OCI-LY7 (cell line): ENCODE data around the gene IPO13. TPM values are rescaled to one million over a fixed set of nuclear protein-coding genes. Genes with fewer than 3 reads are reported as not detected.
A peak's percentile ranks its signal among the peaks of the same experiment; 100 is the strongest.

Source experiments
- BruUV-seq: library from RNA; stranded (reverse); fragments of 400-500 nt; replicated peaks from 2 replicates; lab custom pipeline; 2021; lab: Mats Ljungman, UMichigan
- CTCF ChIA-PET: fragments of 300-600 bp; sonication (Branson Sonifier 250); formaldehyde crosslinking; loops from one replicate; lab custom pipeline; 2022; ENCODE audit warnings: antibody characterized with exemption; ENCODE audit not compliant: unreplicated experiment; lab: Charles Lee
- POLR2A ChIA-PET: fragments of 300-600 bp; sonication (Branson Sonifier 250); formaldehyde crosslinking; loops from one replicate; lab custom pipeline; 2022; ENCODE audit warnings: antibody characterized with exemption; lab: Charles Lee
- DNase-seq: peaks from one replicate; pipeline ENCODE4 v3.0.0-alpha.2; 2015; ENCODE audit warnings: low spot score
- H2AFZ ChIP-seq: fragments of 200-600 bp; sonication (generic), shearing (Covaris generic); 2 replicates; pipeline ENCODE4 v1.6.1; 2014; ENCODE audit warnings: mild to moderate bottlenecking, antibody characterized with exemption, low read length, moderate library complexity
- H3K27ac ChIP-seq: fragments of 200-600 bp; sonication (generic); 2 replicates; pipeline ENCODE4 v1.5.1; 2014; ENCODE audit warnings: mixed run types, low read depth, mild to moderate bottlenecking, moderate library complexity, low read length, inconsistent platforms; ENCODE audit not compliant: poor library complexity, severe bottlenecking
- H3K36me3 ChIP-seq: fragments of 200-600 bp; sonication (generic); 2 replicates; pipeline ENCODE4 v1.6.1; 2014; ENCODE audit warnings: mild to moderate bottlenecking, antibody characterized with exemption, low read length, moderate library complexity, mixed read lengths; ENCODE audit not compliant: insufficient read depth
- H3K4me1 ChIP-seq: fragments of 200-600 bp; sonication (generic); 2 replicates; pipeline ENCODE4 v1.5.1; 2014; ENCODE audit warnings: mild to moderate bottlenecking, low read length; ENCODE audit not compliant: insufficient read depth, poor library complexity, severe bottlenecking
- H3K4me2 ChIP-seq: fragments of 200-600 bp; sonication (generic); 2 replicates; pipeline ENCODE4 v1.6.1; 2014; ENCODE audit warnings: mild to moderate bottlenecking, low read length
- H3K4me3 ChIP-seq: fragments of 200-600 bp; sonication (generic); 2 replicates; pipeline ENCODE4 v1.5.1; 2014; ENCODE audit warnings: mild to moderate bottlenecking, low read depth, low read length; ENCODE audit not compliant: poor library complexity, severe bottlenecking
- H3K79me2 ChIP-seq: fragments of 200-600 bp; sonication (generic); 2 replicates; pipeline ENCODE4 v1.6.1; 2016; ENCODE audit warnings: low read depth, mild to moderate bottlenecking, low read length, moderate library complexity, mixed read lengths; ENCODE audit not compliant: insufficient read depth
- H3K9me2 ChIP-seq: fragments of 200-600 bp; sonication (generic); 2 replicates; pipeline ENCODE4 v1.6.1; 2016; ENCODE audit warnings: mild to moderate bottlenecking, low read length, mixed read lengths; ENCODE audit not compliant: insufficient read depth
- H3K9me3 ChIP-seq: fragments of 200-600 bp; sonication (generic); 2 replicates; pipeline ENCODE4 v1.6.1; 2014; ENCODE audit warnings: mild to moderate bottlenecking, mixed run types, low read length, mixed read lengths
- H4K20me1 ChIP-seq: fragments of 200-600 bp; sonication (generic); 2 replicates; pipeline ENCODE4 v1.6.1; 2014; ENCODE audit warnings: mild to moderate bottlenecking, antibody characterized with exemption, low read length, moderate library complexity, mixed read lengths; ENCODE audit not compliant: insufficient read depth
- EZH2phosphoT487 ChIP-seq: fragments of 200-600 bp; sonication (generic); IDR thresholded peaks from 2 replicates; pipeline ENCODE4 v1.6.1; 2018; ENCODE audit warnings: low read depth, borderline replicate concordance, mild to moderate bottlenecking, mixed run types, antibody characterized with exemption, low read length, moderate library complexity, mixed read lengths
- intact Hi-C: fragments of 100-400 bp; cut with micrococcal nuclease; formaldehyde crosslinking; loops from one replicate; pipeline ENCODE4 v1.10.0; 2022; ENCODE audit not compliant: unreplicated experiment
- total RNA-seq, 2 experiments: library from RNA; depleted of rRNA in 1 of 2; stranded (reverse); fragments of >200 nt in 1 of 2; shearing (Covaris generic) in 1 of 2; gene quantifications; 2 replicates each; pipeline ENCODE4 v1.2.3, GENCODE V29; 2014 to 2022
- TF ChIP-seq, protein P1 (sequence below): fragments of 200-600 bp; sonication (generic); conservative IDR thresholded peaks from 2 replicates; pipeline ENCODE4 v1.5.1; 2014; ENCODE audit warnings: mild to moderate bottlenecking, antibody characterized with exemption, low read length, moderate library complexity, mixed read lengths

Gene IPO13
- total RNA-seq, 2 experiments from 2014 or later, result 17.8 to 24.1 TPM

- no peaks in the 10 kb centered on the region for H3K9me2 ChIP-seq
These were observed 32.0 kb downstream of the IPO13 start, which contains the start of gene B4GALT2 for GRCh38 chr1:43978551-43979260. TSS of gene B4GALT2 (plus strand) at chr1:43979210. CDS start at chr1:43981161, 1,951 bp downstream.

DNA sequence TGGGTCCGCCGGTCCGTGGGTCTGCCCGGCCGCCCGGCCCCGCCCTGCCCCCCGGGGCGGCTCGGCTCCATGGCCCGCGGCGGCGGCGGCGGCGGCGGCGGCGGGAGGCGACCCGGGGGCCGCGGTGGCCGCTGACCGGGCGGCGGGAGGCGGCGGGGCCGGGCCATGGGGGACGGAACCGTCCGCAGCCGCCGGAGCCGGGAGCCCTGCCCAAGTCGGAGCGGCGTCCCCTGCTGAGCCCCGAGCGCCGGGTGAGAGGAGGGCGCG, 32.4 kb downstream of the IPO13 start:
- H3K36me3 ChIP-seq, result peaks cover 30% of the 10 kb centered on the region
- 0 out of 2 replicates have a peak, but pooled peaks cover 9% of the 10 kb centered on the region for H4K20me1 ChIP-seq
- H3K4me2 ChIP-seq, result peak overlapping the region; percentile 34; the same call in 1 of the 2 replicates
- BruUV-seq, result no TSS peak
- ChIA-PET CTCF (no interaction called here), POLR2A (no interaction called here)
- no peak overlapping the region for H3K27ac ChIP-seq
- no peak for DNase-seq
- H3K4me3 ChIP-seq, result no peak overlapping the region
- peaks cover 13% of the 10 kb centered on the region for H3K4me1 ChIP-seq
- intact Hi-C loops, result no loop called here
- H3K79me2 ChIP-seq, result no peaks in the 10 kb centered on the region; the same call in 1 of the 2 replicates
- no peaks in the 10 kb centered on the region for H3K9me2 ChIP-seq
- H2AFZ ChIP-seq, result no peak overlapping the region
- no peaks in the 10 kb centered on the region for H3K9me3 ChIP-seq
- TF ChIP-seq, protein P1, sequence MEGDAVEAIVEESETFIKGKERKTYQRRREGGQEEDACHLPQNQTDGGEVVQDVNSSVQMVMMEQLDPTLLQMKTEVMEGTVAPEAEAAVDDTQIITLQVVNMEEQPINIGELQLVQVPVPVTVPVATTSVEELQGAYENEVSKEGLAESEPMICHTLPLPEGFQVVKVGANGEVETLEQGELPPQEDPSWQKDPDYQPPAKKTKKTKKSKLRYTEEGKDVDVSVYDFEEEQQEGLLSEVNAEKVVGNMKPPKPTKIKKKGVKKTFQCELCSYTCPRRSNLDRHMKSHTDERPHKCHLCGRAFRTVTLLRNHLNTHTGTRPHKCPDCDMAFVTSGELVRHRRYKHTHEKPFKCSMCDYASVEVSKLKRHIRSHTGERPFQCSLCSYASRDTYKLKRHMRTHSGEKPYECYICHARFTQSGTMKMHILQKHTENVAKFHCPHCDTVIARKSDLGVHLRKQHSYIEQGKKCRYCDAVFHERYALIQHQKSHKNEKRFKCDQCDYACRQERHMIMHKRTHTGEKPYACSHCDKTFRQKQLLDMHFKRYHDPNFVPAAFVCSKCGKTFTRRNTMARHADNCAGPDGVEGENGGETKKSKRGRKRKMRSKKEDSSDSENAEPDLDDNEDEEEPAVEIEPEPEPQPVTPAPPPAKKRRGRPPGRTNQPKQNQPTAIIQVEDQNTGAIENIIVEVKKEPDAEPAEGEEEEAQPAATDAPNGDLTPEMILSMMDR, result no peak
- TF ChIP-seq EZH2phosphoT487, result no peak

More at GRCh38 chr1:43978551-43979260, 32.0 kb downstream of the IPO13 start, which contains the start of gene B4GALT2:
- intact Hi-C loops, result no loop called here
- BruUV-seq, result no TSS peak
- Histone ChIP-seq H4K20me1 (0 out of 2 replicates have a peak, but pooled peaks cover 9% of the 10 kb centered on the region), H3K4me2 (peak within 1 kb of the TSS; percentile 36; the same call in 1 of the 2 replicates), H3K4me3 (no peak within 1 kb of the TSS), H3K27ac (no peak within 1 kb of the TSS), H3K4me1 (peaks cover 17% of the 10 kb centered on the region), H3K79me2 (no peaks in the 10 kb centered on the region; the same call in 1 of the 2 replicates), H3K9me3 (no peaks in the 10 kb centered on the region), H3K36me3 (peaks cover 32% of the 10 kb centered on the region), H2AFZ (no peak within 1 kb of the TSS)
- TF ChIP-seq, protein P1, result no peak
- no peak for TF ChIP-seq EZH2phosphoT487
- POLR2A ChIA-PET, result no interaction called here
- CTCF ChIA-PET, result no interaction called here
- no peak for DNase-seq
